ENCODE data around the gene CUL5.

CUL5 gene

GRCh38 chr11:108142304-108142703, 133.6 kb downstream of the CUL5 start:
- no peaks in the 10 kb centered on the region for H3K4me1 ChIP-seq (ENCODE audit: control insufficient read depth in 1 of 2, insufficient read depth in 1 of 2, low read depth in 1 of 2, low read length in 1 of 2)
- no peak overlapping the region for H3K4me3 ChIP-seq (ENCODE audit: low read depth in 1 of 2, low read length in 1 of 2)
- TF ChIP-seq, protein P1, sequence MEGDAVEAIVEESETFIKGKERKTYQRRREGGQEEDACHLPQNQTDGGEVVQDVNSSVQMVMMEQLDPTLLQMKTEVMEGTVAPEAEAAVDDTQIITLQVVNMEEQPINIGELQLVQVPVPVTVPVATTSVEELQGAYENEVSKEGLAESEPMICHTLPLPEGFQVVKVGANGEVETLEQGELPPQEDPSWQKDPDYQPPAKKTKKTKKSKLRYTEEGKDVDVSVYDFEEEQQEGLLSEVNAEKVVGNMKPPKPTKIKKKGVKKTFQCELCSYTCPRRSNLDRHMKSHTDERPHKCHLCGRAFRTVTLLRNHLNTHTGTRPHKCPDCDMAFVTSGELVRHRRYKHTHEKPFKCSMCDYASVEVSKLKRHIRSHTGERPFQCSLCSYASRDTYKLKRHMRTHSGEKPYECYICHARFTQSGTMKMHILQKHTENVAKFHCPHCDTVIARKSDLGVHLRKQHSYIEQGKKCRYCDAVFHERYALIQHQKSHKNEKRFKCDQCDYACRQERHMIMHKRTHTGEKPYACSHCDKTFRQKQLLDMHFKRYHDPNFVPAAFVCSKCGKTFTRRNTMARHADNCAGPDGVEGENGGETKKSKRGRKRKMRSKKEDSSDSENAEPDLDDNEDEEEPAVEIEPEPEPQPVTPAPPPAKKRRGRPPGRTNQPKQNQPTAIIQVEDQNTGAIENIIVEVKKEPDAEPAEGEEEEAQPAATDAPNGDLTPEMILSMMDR (IDR thresholded peaks at IDR 0.05): no peak
- no peak overlapping the region for H3K27ac ChIP-seq
- peaks cover 88% of the 10 kb centered on the region for H3K36me3 ChIP-seq
- no peaks in the 10 kb centered on the region for H3K9me3 ChIP-seq
- H3K27me3 ChIP-seq: no peaks in the 10 kb centered on the region

DNA sequence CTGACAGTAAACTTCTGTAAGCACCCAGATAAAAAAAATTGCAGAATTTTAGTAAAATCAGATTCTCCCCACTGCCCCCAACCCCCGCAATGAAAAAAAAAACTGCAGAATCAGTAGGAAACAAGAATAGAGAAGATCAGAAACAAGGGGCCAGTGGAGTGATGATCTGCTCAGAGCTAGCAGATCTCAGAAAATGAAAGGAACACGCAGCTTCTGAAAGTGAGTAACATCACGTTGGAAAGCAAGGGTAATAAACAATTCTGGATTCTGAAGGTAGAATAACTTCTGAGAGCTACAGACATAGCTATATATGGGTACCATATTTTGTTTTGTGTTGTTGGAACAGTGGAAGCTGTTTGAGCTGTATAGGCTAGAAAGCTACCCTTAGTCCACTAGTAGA, 135.9 kb downstream of the CUL5 start:
- Histone ChIP-seq H3K27ac (no peak overlapping the region), H3K9me3 (no peaks in the 10 kb centered on the region), H3K27me3 (no peaks in the 10 kb centered on the region), H3K36me3 (peaks cover 97% of the 10 kb centered on the region), H3K4me3 (ENCODE audit: low read depth in 1 of 2, low read length in 1 of 2) (no peak overlapping the region), H3K4me1 (ENCODE audit: control insufficient read depth in 1 of 2, insufficient read depth in 1 of 2, low read depth in 1 of 2, low read length in 1 of 2) (no peaks in the 10 kb centered on the region)
- TF ChIP-seq, protein P1 (IDR thresholded peaks at IDR 0.05): no peak

DNA sequence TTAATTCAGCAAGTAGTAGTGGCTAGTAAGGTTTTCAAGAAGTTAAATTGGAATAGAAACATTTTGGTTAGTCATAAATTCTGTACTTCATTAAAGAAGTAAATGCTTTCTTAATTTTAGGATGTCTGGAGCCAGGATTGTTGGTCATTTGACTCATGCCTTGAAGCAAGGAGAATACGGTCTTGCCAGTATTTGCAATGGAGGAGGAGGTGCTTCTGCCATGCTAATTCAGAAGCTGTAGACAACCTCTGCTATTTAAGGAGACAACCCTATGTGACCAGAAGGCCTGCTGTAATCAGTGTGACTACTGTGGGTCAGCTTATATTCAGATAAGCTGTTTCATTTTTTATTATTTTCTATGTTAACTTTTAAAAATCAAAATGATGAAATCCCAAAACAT, 138.5 kb downstream of the CUL5 start:
- Histone ChIP-seq H3K27ac (no peak overlapping the region), H3K9me3 (no peaks in the 10 kb centered on the region), H3K27me3 (no peaks in the 10 kb centered on the region), H3K4me1 (ENCODE audit: control insufficient read depth in 1 of 2, insufficient read depth in 1 of 2, low read depth in 1 of 2, low read length in 1 of 2) (no peaks in the 10 kb centered on the region), H3K36me3 (peaks cover 97% of the 10 kb centered on the region), H3K4me3 (ENCODE audit: low read depth in 1 of 2, low read length in 1 of 2) (no peak overlapping the region)
- TF ChIP-seq, protein P1 (IDR thresholded peaks at IDR 0.05): no peak

GRCh38 chr11:108148556-108148955, 139.9 kb downstream of the CUL5 start:
- no peaks in the 10 kb centered on the region for H3K4me1 ChIP-seq (ENCODE audit: control insufficient read depth in 1 of 2, insufficient read depth in 1 of 2, low read depth in 1 of 2, low read length in 1 of 2)
- peaks cover 87% of the 10 kb centered on the region for H3K36me3 ChIP-seq
- TF ChIP-seq, protein P1 (IDR thresholded peaks at IDR 0.05): no peak
- no peaks in the 10 kb centered on the region for H3K27me3 ChIP-seq
- H3K4me3 ChIP-seq (ENCODE audit: low read depth in 1 of 2, low read length in 1 of 2): no peak overlapping the region
- H3K9me3 ChIP-seq: no peaks in the 10 kb centered on the region
- H3K27ac ChIP-seq: no peak overlapping the region

- Histone ChIP-seq H3K4me3 (ENCODE audit: low read depth in 1 of 2, low read length in 1 of 2) (no peak overlapping the region), H3K27me3 (no peaks in the 10 kb centered on the region), H3K9me3 (no peaks in the 10 kb centered on the region), H3K27ac (no peak overlapping the region), H3K4me1 (ENCODE audit: control insufficient read depth in 1 of 2, insufficient read depth in 1 of 2, low read depth in 1 of 2, low read length in 1 of 2) (no peaks in the 10 kb centered on the region), H3K36me3 (peaks cover 72% of the 10 kb centered on the region)
- TF ChIP-seq, protein P1 (IDR thresholded peaks at IDR 0.05): no peak
These were observed 145.9 kb downstream of the CUL5 start for GRCh38 chr11:108154591-108154990.
